GM12872 (cell line): ENCODE data around the gene GOLT1B.

Experiments used
- TF ChIP-seq, protein P1 (sequence below): IDR thresholded peaks from 3 replicates; pipeline ENCODE4 v1.5.1; 2011; ENCODE audit warnings: low read depth, mild to moderate bottlenecking, low read length, moderate library complexity; ENCODE audit not compliant: insufficient read depth

GOLT1B gene

DNA sequence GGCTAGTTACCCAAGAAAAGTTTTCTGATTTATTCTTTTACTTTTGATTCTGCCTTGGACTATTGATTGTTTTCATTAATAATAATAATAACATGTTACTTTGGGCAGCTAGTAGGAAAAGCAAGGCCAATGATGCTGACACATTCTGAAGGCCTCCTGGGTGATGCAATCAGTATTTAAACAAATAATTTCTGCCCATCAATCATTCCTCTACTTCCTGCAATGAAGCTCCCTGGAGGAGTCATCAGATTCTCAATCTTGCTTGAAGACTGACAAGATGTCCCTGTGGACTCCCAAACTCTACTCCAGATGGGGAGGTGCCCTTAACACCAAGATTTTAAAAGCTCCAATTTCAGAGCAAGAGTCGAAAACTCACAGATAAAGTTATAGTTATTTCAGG is 24.5 kb downstream of the GOLT1B start, which contains the start of gene SPX:
SPX (plus strand) TSS at position 244 of the 400 bp plus-strand sequence. CDS start 177 bp downstream, outside the sequence.
- TF ChIP-seq, protein P1, sequence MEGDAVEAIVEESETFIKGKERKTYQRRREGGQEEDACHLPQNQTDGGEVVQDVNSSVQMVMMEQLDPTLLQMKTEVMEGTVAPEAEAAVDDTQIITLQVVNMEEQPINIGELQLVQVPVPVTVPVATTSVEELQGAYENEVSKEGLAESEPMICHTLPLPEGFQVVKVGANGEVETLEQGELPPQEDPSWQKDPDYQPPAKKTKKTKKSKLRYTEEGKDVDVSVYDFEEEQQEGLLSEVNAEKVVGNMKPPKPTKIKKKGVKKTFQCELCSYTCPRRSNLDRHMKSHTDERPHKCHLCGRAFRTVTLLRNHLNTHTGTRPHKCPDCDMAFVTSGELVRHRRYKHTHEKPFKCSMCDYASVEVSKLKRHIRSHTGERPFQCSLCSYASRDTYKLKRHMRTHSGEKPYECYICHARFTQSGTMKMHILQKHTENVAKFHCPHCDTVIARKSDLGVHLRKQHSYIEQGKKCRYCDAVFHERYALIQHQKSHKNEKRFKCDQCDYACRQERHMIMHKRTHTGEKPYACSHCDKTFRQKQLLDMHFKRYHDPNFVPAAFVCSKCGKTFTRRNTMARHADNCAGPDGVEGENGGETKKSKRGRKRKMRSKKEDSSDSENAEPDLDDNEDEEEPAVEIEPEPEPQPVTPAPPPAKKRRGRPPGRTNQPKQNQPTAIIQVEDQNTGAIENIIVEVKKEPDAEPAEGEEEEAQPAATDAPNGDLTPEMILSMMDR, result no peak

DNA sequence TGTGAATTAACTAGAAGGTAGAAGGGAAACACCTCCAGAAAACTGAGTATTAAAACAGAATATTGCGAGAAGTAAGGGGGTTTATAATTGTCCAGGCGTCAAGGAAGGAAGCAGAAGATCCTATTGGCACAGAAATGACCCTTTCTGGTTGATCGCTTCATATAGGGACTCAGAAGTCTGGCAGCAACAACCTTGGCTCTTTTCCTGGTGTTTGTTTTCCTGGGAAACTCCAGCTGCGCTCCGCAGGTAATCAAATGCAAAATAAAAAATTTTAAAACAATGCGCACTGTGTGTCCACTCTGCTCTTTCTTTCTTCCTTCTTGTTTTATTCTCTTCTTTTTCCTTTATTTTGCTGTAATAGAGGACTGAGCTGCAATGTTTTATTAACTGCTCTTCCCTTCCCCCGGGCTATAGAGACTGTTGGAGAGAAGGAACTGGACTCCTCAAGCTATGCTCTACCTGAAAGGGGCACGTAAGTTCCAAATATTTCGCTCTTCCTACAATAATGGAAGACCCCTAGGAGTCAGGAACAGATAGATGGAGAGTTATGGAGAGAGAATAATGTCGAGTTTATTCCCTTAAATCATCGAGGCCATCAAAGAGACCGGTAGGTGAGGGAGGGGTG is 25.2 kb downstream of the GOLT1B start:
- TF ChIP-seq, protein P1, result no peak

DNA sequence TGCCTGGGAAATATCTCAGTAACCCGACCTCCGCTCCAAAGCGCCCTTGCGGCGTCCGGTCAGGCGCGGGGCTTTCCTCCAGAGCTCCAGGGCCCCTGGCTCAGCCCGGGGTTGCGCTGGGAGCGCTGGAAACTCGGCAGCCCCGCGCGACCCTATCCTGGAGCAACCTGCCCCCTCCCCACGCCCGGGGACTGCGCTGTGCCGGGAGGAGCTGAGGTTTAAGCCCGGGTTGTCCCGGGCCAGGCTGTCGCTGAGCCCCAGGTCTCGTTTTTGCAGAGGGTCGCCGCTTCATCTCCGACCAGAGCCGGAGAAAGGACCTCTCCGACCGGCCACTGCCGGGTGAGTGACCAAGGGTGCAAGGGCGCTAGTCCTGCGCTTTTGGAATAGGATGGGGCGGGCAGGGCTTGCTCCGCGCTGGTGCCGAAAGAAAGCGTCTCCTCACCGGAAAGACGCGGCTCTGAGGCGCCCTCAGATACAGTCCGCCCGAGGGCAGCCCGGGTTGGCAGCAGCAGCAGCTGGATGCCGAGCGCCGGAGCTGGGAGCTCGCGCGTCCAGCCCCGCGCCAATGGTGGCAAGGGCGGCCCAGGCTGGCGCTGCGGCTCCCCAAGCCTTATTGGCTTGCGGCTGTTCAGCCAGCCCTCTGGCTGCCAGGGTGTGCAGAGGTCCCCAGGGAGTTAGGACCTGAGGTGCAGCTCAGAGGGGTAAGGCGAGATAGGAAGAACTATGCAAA is 26.0 kb downstream of the GOLT1B start:
- TF ChIP-seq, protein P1, result no peak

DNA sequence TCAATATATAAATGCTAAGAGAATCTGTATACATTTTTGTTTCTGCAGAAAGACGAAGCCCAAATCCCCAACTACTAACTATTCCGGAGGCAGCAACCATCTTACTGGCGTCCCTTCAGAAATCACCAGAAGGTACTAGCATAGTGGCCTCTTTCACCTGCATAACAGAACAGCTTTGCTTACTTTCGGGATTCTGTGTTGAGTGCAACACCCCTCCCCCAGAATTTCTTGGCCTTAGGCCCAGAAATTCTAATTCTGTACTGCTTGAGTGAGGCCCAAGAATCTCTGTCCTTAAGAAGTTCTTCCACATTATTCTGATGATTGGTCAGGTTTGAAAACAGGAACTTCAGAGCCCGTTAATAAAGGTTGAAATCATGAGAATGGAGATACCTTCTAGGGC is 27.4 kb downstream of the GOLT1B start:
- TF ChIP-seq, protein P1, result no peak

GRCh38 chr12:21529456-21529855 is 27.9 kb downstream of the GOLT1B start:
- TF ChIP-seq, protein P1, result no peak

DNA sequence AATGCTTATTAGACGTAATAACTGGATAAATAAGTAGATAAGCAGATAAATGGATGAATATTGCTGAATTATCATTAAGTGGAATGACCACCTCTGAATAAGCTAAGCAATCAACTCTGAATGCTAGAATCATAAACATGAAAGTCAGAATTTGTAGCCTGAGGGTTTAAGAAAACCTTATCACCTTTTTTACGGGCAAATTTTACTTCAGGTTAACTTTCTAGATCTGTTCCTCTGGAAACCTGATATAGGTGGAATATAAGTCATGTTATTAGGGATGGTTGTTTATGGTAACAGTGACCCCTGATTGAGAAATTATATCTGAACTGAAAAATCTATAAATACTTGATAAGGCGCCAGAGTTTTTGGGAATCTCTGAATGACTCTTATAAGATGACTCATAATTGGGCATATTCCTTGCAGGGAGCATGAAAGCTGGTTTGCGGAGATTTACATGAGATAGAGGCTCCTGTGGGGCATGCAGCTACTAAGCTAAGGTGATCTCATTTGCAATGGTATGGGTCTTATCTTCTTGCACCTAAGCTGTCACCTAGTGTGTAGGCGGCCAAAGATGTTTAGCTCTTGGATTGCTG is 36.6 kb downstream of the GOLT1B start:
- TF ChIP-seq, protein P1, result no peak

DNA sequence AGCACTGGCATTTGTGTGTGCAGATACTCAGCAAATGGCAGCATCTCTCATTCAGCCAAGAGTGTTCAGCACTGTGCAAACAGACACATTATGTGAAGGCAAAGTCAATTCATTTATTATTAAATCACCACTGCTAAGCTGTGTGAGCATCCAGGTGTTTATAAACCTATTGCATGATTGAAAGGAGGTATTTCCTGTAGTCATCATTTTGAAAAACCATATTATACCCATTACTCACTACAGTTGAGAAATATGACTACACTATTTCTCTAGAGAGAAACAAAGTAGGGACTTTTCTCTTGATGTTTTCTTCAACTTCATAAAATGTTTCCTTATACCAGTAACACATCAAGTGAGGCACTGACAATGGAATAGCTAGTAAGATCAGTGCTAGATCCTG is 38.2 kb downstream of the GOLT1B start:
- TF ChIP-seq, protein P1, result no peak
